ENCODE data around the gene TRIM41. TPM values are rescaled to one million over a fixed set of nuclear protein-coding genes. Genes with fewer than 3 reads are reported as not detected.

Gene TRIM41
- total and polyA plus RNA-seq, 9 of the 15 experiments (the other 6 are each of a cell fraction or from before 2014, with no cell fraction given) = 1.8 to 47.6 (median 20.9) TPM

GRCh38 chr5:181204113-181204825, 18.8 kb upstream of the TRIM41 start (continued):
- TF ChIP-seq SMARCC2 (IDR thresholded peaks at IDR 0.05; ENCODE audit: low read depth) = no peak
- no peak for TF ChIP-seq ELK3 (CRISPR knock-in tag; IDR thresholded peaks at IDR 0.05)
- TF ChIP-seq, protein P1, sequence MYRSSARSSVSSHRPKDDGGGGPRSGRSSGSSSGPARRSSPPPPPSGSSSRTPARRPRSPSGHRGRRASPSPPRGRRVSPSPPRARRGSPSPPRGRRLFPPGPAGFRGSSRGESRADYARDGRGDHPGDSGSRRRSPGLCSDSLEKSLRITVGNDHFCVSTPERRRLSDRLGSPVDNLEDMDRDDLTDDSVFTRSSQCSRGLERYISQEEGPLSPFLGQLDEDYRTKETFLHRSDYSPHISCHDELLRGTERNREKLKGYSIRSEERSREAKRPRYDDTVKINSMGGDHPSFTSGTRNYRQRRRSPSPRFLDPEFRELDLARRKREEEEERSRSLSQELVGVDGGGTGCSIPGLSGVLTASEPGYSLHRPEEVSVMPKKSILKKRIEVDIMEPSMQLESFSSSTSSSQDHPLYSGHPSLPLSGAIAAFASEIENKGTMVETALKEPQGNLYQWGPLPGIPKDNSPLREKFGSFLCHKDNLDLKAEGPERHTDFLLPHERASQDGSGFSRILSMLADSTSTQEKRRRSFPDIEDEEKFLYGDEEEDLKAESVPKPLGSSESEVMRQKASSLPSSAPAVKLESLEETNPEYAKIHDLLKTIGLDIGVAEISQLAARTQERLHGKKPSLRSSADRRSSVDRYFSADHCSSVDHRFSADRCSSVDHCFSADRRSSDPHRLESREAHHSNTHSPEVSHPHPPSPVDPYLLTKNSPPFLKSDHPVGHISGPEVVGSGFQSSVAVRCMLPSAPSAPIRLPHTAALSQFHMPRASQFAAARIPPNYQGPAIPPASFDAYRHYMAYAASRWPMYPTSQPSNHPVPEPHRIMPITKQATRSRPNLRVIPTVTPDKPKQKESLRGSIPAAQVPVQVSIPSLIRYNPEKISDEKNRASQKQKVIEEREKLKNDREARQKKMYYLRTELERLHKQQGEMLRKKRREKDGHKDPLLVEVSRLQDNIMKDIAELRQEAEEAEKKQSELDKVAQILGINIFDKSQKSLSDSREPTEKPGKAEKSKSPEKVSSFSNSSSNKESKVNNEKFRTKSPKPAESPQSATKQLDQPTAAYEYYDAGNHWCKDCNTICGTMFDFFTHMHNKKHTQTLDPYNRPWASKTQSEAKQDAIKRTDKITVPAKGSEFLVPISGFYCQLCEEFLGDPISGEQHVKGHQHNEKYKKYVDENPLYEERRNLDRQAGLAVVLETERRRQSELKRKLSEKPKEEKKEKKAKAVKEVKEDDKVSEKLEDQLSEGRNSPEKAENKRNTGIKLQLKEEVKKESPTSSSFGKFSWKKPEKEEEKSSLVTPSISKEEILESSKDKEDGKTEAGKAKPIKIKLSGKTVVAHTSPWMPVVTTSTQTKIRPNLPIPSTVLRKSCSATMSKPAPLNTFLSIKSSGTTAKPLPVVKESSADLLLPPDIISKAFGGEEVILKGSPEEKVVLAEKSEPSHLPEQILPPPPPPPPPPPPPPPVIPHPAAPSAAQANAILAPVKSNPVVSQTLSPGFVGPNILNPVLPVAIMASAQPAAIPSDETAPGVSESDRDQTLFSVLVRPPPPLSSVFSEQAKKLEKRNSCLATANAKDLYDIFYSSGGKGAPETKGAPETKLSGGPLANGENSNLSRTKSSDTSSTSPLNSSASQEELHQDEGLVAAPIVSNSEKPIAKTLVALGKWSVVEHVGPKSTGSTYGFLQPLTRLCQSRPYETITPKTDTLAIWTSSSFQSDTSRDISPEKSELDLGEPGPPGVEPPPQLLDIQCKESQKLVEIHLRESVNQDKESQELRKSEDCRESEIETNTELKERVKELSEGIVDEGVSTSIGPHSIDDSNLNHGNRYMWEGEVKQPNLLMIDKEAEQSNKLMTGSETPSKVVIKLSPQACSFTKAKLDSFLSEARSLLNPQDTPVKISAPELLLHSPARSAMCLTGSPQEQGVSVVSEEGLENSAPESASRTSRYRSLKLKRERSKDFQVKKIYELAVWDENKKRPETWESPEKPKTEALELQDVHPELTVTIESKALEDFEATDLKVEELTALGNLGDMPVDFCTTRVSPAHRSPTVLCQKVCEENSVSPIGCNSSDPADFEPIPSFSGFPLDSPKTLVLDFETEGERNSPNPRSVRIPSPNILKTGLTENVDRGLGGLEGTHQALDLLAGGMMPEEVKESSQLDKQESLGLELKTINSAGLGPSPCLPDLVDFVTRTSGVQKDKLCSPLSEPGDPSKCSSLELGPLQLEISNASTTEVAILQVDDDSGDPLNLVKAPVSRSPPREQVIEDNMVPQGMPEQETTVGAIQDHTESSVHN (IDR thresholded peaks at IDR 0.05; ENCODE audit: borderline replicate concordance in 1 of 2, low read depth in 1 of 2) = no peak
- no peak for TF ChIP-seq ZNF584 (CRISPR knock-in tag; IDR thresholded peaks at IDR 0.05; ENCODE audit: low read depth)
- no peak for TF ChIP-seq BCLAF1 (IDR thresholded peaks at IDR 0.05; ENCODE audit: borderline replicate concordance in 1 of 2, control insufficient read depth in 1 of 2, low read depth in 2 of 2, low read length in 1 of 2)
- no peak for TF ChIP-seq IRF2 (CRISPR knock-in tag; IDR thresholded peaks at IDR 0.05)
- TF ChIP-seq EHMT2 (IDR thresholded peaks at IDR 0.05) = no peak
- peak; percentile 31; the same call in 1 of the 2 replicates for TF ChIP-seq GATAD2B (IDR thresholded peaks at IDR 0.05; ENCODE audit: borderline replicate concordance)
- peak; percentile 66 for TF ChIP-seq VEZF1 (CRISPR knock-in tag; IDR thresholded peaks at IDR 0.05)
- TF ChIP-seq POLR2A (conservative IDR thresholded peaks at IDR 0.05) = peak; percentile 49
- no peak for TF ChIP-seq TCF7L2 (IDR thresholded peaks at IDR 0.05; ENCODE audit: low read depth, low read length)
- peak in 1 of 2 experiments; percentile 59; a peak in 1 of 4 replicates for TF ChIP-seq RCOR1 (IDR thresholded peaks at IDR 0.05; ENCODE audit: borderline replicate concordance in 1 of 2, low read depth in 2 of 2, low read length in 2 of 2)
- no peak for TF ChIP-seq GABPB1 (CRISPR knock-in tag; IDR thresholded peaks at IDR 0.05)

Measured in K562 (cell line).